ENCODE measurements around the gene MAPK8.
A peak's percentile ranks its signal among the peaks of the same experiment; 100 is the strongest.

The MAPK8 gene

GRCh38 chr10:48305905-48306264 is 592 bp upstream of the MAPK8 start:
- Histone ChIP-seq H3K4me3 (ENCODE audit: low read depth, low read length) (peak overlapping the region; percentile 27), H3K36me3 (ENCODE audit: control insufficient read depth in 2 of 2, insufficient read depth in 1 of 2, low read length in 2 of 2) (no peaks in the 10 kb centered on the region), H3K4me1 (ENCODE audit: control insufficient read depth, insufficient read depth, low read length) (peaks cover 9% of the 10 kb centered on the region; the same call in 1 of the 2 replicates), H3K27ac (ENCODE audit: extremely low read depth, low read depth, low read length) (no peak overlapping the region; the same call in 1 of the 2 replicates), H3K9me3 (ENCODE audit: control insufficient read depth, insufficient read depth, low read depth, low read length) (no peaks in the 10 kb centered on the region)
- TF ChIP-seq ZNF837 (tag by site-specific recombination; IDR thresholded peaks at IDR 0.05) (no peak), ZNF670 (tag by site-specific recombination; IDR thresholded peaks at IDR 0.05; ENCODE audit: low read depth) (no peak), ZNF157 (tag by site-specific recombination; IDR thresholded peaks at IDR 0.05) (no peak), ZNF174 (tag by site-specific recombination; IDR thresholded peaks at IDR 0.05) (no peak), ZNF175 (tag by site-specific recombination; IDR thresholded peaks at IDR 0.05) (no peak), ZFP41 (tag by site-specific recombination; IDR thresholded peaks at IDR 0.05; ENCODE audit: borderline replicate concordance) (no peak), ZBTB49 (tag by site-specific recombination; IDR thresholded peaks at IDR 0.05; ENCODE audit: low read depth) (no peak)
- ChIA-PET CTCF (no interaction called here), POLR2A (interaction anchor here (1.1 kb wide), 1 partner anchor 8 kb away, joined by 3 read pairs; no protein-coding TSS in a partner anchor)

GRCh38 chr10:48306870-48307710 is 613 bp downstream of the MAPK8 start:
- Histone ChIP-seq H3K27ac (ENCODE audit: extremely low read depth, low read depth, low read length) (peak overlapping the region; percentile 82), H3K4me3 (ENCODE audit: low read depth, low read length) (peak overlapping the region; percentile 49), H3K9me3 (ENCODE audit: control insufficient read depth, insufficient read depth, low read depth, low read length) (no peaks in the 10 kb centered on the region), H3K36me3 (ENCODE audit: control insufficient read depth in 2 of 2, insufficient read depth in 1 of 2, low read length in 2 of 2) (no peaks in the 10 kb centered on the region), H3K4me1 (ENCODE audit: control insufficient read depth, insufficient read depth, low read length) (peaks cover 9% of the 10 kb centered on the region; the same call in 1 of the 2 replicates)
- CTCF ChIA-PET, result interaction anchor here (0.6 to 1.0 kb wide), 3 partner anchors 9 to 26 kb away, joined by 3 to 4 read pairs (median 4); no protein-coding TSS in a partner anchor
- POLR2A ChIA-PET, result no interaction called here
- peak; percentile 37 for TF ChIP-seq SP2 (tag by site-specific recombination; IDR thresholded peaks at IDR 0.05)
- TF ChIP-seq SP3 (tag by site-specific recombination; IDR thresholded peaks at IDR 0.05), result 0 out of 2 replicates have a peak, but pooled peaks have one; percentile 42
- peak; percentile 65; the same call in 1 of the 2 replicates for TF ChIP-seq BCL11A (tag by site-specific recombination; IDR thresholded peaks at IDR 0.05; ENCODE audit: low read depth)
- TF ChIP-seq MZF1 (tag by site-specific recombination; IDR thresholded peaks at IDR 0.05; ENCODE audit: borderline replicate concordance), result no peak
- TF ChIP-seq ZBTB48 (tag by site-specific recombination; IDR thresholded peaks at IDR 0.05), result no peak
- TF ChIP-seq ZNF19 (tag by site-specific recombination; IDR thresholded peaks at IDR 0.05; ENCODE audit: low read depth), result no peak
- no peak for TF ChIP-seq ZBTB11 (tag by site-specific recombination; conservative IDR thresholded peaks at IDR 0.05; ENCODE audit: low read depth)
- TF ChIP-seq ZNF335 (tag by site-specific recombination; conservative IDR thresholded peaks at IDR 0.05), result peak; percentile 88
- peak; percentile 42 for TF ChIP-seq EGR2 (tag by site-specific recombination; IDR thresholded peaks at IDR 0.05; ENCODE audit: low read depth)
- TF ChIP-seq KLF9 (tag by site-specific recombination; IDR thresholded peaks at IDR 0.05; ENCODE audit: low read depth), result peak; percentile 44
- peak; percentile 21; the same call in 1 of the 2 replicates for TF ChIP-seq KLF1 (tag by site-specific recombination; IDR thresholded peaks at IDR 0.05)
- TF ChIP-seq KLF7 (tag by site-specific recombination; IDR thresholded peaks at IDR 0.05; ENCODE audit: borderline replicate concordance), result no peak
- TF ChIP-seq ZNF626 (tag by site-specific recombination; IDR thresholded peaks at IDR 0.05), result no peak
- TF ChIP-seq ZNF530 (tag by site-specific recombination; IDR thresholded peaks at IDR 0.05; ENCODE audit: low read depth), result no peak
- peak; percentile 87 for TF ChIP-seq GLIS1 (tag by site-specific recombination; IDR thresholded peaks at IDR 0.05)
- no peak for TF ChIP-seq GFI1B (tag by site-specific recombination; IDR thresholded peaks at IDR 0.05)
- 0 out of 2 replicates have a peak, but pooled peaks have one; percentile 14 for TF ChIP-seq ZSCAN30 (tag by site-specific recombination; IDR thresholded peaks at IDR 0.05)
- peak; percentile 71 for TF ChIP-seq ZFHX2 (tag by site-specific recombination; conservative IDR thresholded peaks at IDR 0.05)
- peak; percentile 88 for TF ChIP-seq GLIS2 (tag by site-specific recombination; IDR thresholded peaks at IDR 0.05)
- TF ChIP-seq ZEB2 (tag by site-specific recombination; IDR thresholded peaks at IDR 0.05), result no peak
- TF ChIP-seq BCL11B (tag by site-specific recombination; IDR thresholded peaks at IDR 0.05; ENCODE audit: low read depth), result peak; percentile 92

All from HEK293 (cell line).